Measurements from ENCODE around the gene SULT1B1.

Gene SULT1B1

DNA sequence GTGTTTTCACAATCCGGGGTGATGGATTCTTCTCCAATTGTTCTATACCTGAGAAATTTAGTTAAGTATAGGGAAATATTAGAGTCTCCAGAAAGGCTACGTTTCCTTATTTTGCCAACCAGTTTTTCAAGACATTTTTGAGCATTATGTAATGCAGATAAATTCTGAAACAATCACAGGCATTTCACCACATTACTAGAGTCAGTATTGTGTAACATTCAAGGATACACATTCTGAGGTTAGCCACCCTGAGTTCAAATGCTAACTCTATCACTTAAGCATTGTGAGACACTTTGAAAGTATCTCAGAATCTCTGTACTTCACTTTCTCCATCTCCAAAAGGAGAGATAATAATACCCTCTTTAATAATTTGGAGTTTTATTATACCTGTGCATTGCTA, 10.6 kb downstream of the SULT1B1 start:
- no peak for DNase-seq

DNA sequence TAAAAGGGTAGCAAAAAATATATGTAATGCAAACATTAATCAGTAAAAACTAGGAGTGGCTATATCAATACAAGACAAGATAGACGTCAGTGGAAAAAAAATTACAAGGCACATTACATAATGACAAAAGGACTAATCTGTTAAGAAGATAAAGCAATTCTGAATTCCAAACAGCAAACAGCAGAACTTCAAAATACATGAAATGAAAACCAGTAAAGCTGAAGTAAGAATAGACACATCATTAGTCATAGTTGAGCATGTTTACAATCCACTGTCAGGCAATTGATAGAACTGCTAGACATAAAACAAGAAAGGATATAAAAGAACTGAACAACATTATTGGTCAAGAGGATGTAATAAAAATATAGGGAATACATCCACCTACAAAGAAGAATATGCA, 12.2 kb downstream of the SULT1B1 start:
- no peak for DNase-seq

DNA sequence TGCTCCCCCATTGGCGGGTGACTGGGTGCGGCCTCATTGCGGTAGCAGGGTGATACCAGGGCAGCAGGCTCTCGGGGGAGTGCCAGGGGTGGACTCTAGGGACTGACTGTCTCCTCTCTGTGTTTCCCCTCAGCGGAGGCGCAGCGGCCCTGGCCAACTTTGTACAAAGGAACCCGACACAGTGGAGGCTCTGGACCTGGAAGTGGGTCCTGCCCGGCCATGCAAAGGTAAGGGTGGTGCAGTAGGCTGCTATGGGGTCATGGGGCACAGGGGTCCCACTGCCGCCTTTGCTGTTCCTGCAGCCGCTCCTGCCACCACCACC, 16.3 kb downstream of the SULT1B1 start:
- no peak for DNase-seq

DNA sequence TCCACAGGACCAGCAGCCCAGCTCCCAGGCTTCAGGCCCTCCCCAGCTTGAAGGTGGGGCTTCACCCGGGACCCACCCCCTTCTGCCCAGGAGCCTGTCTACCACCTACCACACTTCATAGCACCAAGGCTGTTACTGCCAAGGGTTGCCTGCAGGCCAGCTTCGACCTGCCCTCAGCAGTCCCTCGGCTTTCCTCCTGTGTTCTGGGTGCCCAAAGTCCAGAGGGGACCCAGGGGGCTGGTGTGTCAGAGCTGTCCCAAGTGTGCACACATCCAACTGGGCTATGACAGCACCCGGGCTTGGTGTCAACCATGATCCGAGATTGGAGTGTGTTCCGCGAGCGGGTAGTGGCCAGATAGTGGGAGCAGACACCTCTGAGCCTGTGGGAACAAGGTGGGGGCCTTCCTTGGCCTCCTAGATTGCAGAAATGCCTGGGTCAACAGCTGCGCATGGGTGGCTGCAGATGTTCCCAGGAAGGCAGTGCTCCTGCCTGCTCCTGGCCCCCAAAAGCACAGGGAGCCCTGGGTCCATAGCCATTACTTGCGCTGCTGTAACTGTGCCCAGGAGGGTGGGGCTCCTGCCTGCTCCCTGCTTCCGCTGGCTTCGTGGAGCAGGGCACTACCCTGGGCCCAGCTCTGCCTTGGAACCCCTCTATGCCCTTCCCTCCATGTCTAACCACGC, 16.8 kb downstream of the SULT1B1 start:
- no peak for DNase-seq

DNA sequence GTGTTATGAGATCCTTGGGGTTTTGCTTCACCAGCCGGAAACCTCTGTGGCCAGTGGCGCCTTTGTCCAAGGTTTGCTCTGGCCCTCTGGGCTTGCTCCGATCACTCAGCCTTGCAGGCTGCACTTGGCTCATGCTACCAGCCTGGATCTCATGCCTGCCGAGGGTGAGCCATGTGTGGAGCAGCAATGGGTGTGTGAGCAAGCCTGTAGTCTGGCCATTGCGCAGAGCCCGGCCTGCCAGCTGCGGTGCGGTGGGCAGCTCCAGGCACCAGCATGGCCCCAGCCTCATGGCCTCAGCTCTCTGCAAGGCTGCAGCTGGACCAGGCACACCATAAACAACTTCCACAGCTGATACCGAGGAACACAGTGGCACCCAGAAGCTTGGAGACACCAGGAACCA, 17.8 kb downstream of the SULT1B1 start:
- DNase-seq: no peak

DNA sequence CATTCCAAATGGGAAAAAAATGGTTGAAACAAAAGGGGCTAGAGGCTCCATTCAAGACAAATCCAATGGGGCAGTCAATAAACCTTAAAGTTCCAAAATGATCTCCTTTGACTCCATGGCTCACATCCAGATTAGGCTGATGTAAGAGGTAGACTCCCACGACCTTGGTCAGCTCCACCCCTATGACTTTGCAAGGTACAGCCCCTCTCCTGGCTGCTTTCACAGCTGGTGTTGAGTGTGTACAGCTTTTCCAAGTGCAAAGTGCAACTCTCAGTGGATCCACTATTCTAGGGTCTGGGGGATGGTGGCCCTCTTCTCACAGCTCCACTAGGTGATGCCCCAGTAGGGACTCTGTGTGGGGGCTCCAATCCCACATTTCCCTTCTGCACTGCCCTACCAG, 21.5 kb downstream of the SULT1B1 start:
- DNase-seq: no peak

DNA sequence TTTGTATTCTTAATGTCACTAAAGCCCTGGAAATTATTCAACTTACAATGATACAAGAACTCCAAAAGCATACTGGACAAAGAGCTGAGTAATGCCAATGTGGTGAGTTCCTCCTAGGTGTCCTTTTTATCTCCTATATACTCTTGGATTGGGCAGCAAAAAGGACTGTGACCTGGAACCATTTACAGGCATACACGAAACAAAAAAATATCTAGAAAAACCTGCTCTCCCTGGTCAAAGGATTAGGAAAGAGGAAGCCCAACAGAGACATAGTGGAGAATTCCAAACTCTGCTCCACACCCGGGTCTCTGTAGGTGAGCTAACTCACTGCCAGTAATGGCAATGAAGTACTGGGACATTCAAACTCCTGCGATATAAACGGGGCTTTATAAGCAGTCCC, 25.3 kb downstream of the SULT1B1 start:
- DNase-seq: no peak

DNA sequence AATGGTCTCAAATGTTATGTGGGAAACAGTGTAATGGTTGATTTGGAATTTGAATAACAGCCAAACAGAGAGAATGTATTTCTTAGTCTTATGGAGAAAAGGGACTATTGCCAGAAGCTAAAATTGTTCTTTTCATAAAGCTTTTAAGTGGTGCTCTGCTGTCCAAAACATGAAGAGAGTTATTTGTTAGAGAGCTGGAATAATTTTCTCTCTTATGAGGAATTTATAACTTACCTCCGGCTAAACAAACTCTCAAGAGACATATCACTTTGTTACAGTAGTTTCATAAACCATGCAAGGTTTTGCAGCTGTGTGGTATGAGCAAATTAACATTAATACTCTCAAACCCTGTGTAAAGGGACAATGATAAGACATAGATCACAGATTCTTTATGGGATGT, 28.6 kb downstream of the SULT1B1 start:
- DNase-seq: no peak

DNA sequence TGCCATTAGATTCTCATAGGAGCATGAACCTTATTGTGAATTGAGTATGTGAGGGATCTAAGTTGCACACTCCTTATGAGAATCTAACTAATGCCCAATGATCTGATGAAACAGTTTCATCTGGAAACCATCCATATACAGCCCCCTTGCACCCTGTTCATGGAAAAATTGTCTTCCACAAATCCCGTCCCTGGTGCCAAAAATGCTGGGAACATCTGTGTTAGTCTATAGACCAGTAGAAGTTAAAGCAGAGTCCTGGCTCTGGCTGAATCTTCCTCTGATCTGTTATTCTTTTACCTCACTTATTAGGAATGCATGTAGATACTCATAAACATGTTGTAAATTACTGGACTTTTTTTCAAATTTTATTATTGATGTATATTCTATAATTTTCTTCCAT, 29.2 kb downstream of the SULT1B1 start:
- DNase-seq: no peak

DNA sequence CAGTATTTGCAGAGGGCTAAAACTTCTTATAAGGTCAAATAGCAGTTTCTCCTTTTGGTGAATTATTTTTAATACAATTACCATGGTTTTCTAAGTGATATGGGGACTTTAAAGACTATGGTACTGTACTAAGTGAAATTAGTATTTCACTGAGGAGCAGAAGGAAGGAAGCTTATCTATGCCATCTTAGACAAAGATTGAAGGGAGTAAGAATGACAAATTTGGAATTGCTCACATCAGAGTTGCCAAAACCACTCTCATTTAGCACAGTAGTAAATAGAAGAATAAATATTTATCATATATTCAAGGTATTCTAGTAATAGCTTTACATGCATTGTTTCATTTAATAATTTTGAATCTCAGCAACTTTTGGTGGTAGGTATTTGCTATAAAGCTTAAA, 30.4 kb downstream of the SULT1B1 start:
- no peak for DNase-seq

DNA sequence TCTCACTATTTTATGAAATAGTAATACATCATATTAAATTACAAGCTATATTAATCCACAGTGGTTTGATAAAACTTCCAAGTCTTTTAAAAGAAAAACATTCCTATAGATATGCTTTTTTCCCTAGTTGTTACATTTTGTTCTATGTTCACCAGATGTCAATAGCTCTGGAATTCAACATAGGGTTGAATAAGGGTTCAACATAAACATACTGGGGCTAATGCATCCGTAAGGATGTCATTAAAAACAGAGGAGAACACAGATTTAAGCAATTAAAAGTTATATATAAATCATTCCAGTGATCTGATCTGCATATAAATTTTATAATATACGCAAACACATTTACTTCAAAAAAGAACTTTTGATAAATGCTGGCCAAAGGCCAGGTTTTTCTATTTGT, 32.5 kb downstream of the SULT1B1 start:
- no peak for DNase-seq

DNA sequence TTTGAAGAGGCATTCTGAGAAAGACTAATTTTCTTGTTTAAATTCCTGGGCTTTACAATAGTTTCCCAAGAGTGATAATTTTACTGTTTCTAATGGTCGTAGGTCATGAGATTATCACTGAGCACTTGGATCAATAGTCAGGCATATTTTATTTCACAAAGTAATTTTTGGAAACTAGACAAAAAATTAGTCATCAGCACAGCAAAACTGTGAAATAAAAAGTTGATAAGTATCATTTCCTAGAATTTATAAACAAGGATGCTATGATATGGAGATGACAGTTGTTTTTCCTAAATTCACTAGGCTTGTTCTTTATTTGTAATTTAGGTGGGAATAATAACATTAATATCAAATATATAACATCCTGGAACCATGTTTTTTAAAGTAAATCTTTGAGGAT, 33.0 kb downstream of the SULT1B1 start:
- no peak for DNase-seq

DNA sequence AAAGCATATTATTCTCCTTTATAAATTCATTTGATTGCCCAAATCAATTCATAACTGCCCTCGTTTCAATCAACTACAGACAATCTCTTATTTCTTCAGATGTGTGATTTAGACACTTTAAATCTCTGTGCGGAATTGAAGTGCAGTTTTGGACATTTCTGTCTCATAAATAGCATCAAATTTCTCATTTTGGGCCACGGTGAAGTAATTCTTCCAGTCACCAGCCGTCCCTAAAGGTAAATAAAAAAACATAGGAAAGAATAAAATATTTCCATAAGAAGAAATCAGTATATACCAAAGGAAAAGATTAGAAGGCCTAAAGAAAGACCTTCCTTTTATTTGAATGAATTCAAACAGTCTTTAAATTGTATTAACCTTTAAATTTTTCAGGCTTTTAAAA, 33.4 kb downstream of the SULT1B1 start:
- DNase-seq: no peak

DNA sequence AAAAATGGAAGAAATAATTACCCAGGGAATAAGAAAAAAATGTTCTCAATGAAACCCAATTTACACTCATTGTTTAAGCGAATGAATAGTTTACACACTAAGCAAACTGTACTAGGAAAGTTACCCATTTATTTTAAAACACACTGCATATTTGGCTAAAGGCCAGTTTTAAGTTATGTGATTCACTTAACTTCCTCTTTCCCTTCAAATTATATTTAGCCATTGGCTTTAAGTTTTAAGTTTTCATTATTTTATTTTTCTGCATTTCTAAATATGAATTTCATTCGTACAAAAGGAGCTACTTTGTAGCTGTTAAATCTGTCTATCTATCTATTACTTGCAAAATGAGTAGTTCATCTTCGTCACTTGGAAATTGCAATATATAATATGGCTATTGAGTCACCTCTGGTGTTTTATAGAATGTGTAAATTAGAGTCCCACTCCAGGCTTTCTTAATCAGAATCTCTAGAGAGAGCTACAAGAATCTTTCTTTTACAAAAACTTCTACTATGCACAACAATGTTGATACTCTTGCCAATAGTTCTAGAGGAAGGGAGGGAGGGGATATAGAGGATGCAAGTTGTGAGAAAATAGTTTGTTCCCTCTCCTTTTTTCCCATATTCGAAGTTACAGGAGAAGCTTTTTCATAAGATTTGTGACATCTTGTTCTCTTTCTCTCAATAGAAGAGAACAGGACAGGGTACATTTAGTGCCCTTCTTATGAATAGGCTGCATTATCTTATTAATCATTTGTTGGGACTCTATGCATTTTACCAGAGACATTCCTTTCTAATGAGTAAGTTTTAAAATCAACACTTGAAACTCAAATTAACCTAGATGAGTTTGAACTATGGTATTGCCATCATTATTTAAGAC, 41.8 kb downstream of the SULT1B1 start:
- no peak for DNase-seq

DNA sequence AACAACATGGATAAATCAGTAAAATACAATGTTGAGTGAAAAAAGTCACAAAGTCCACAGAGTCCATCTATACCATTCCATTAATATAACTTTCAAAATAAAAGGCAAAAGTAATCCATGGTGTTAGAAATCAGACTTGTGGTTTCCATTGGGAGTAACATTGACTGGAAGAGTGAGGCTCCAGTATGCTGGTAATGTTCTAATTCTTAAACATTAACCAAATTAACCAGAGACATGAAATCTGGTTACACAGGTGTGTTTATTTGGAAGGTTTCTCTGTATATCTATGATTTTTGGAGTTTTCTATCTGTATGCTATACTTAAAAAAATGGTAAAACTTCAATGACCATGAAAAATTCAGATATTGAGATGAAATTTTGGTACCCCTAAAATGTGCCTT, 42.6 kb downstream of the SULT1B1 start:
- no peak for DNase-seq

DNA sequence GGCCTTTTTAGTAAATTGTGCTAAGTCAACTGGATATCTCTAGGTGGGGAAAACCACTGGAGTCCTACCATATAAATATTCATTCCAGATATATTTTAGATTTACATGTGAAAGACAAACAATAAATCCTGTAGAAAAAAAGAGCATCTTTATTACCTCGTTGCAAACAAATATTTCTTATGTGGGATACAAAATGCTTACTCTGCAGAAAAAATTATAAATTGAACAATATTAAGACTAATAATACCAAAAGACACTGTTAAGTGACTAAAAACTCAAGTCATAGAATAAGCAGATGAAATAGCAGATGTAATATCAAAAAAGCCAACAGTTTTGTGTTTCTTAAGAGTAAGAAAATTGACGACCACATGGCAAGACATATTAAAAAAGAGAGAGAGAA, 43.8 kb downstream of the SULT1B1 start:
- DNase-seq: no peak

DNA sequence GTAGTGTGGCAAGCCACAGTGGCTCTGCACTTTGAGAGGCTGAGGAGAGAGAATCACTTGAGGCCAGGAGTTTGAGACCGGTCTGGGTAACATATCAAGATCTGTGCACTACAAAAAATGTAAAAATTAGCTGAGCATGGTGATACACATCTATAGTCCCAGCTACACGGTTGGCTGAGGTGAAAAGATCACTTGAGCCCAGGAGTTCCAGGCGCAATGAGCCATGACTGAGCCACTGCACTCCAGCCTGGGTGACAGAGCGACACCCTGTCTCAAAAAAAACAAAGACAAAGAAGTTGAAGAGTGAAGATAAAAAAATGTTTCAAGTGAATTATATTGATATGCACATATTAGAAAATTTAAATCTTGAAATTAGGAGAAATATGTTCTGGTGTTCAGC, 46.3 kb downstream of the SULT1B1 start:
- no peak for DNase-seq

DNA sequence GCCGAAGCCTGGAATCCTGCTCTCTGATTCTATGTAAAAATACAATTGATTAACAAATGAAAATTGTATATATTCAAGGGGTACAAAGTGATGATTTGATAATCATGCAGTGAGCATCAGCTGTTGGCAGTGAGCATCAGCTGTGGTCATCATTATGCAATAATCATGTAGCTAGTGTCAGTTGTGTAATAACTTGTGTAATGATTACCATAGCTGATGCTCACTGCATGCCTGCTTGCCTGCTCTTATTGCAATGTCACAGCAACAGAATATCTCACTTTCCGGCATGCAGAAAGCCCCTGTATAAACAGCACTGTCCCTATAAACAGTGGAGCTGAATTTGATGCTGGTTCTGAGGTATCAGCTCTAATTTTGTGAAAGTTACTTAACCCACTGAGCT, 46.8 kb downstream of the SULT1B1 start:
- no peak for DNase-seq

DNA sequence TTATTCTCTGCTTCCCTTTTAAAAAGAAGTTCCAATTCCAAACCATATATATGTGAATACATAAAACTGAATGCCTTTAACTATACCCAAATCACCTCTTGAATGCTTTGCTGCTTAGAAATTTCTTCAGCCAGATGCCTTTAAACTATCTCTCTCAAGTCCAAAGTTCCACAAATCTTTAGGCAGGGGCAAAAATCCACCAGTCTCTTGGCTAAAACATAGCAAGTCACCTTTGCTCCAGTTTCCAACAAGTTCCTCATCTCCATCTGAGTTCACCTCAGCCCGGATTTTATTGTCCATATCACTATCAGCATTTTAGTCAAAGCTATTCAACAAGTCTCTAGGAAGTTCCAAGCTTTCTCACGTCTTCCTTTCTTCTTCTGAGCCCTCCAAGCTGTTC, 49.8 kb downstream of the SULT1B1 start:
- DNase-seq: no peak

DNA sequence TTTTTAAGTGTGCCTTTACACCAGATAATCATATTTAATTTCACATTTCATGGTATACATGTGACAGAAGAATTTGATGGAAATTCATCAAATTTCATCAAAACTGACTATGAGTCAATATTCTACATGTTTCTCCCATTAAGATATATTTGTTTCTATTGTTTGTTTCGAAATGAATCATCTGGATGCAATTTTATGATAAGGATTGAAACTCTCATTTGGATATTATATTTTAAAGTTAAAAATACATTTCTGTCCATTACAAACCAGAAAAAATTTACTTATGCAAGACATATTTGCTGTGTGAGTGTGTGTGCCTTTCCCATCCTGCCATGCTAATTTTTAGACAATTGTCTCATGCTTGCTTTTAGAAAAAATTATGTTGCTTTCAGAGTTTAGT, 52.2 kb downstream of the SULT1B1 start:
- DNase-seq: no peak

DNA sequence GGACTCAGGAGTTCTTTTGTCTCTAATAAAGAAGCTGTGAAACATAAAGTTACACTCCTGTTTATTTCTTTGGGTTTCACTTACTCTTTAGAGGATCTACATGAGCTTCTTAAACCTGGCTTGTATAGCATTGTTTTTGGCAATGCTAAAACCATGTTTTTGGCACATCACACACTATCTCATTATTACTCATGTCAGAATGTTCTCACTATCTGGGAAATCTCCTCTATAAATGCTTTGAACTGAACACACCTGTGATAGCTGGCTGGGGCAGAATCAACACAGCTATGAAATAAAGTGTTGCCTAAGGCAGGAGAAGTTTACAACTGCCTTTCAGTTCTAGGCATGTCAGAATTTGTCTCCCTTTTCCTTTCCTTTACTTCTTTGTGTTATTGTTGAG, 52.6 kb downstream of the SULT1B1 start:
- no peak for DNase-seq

DNA sequence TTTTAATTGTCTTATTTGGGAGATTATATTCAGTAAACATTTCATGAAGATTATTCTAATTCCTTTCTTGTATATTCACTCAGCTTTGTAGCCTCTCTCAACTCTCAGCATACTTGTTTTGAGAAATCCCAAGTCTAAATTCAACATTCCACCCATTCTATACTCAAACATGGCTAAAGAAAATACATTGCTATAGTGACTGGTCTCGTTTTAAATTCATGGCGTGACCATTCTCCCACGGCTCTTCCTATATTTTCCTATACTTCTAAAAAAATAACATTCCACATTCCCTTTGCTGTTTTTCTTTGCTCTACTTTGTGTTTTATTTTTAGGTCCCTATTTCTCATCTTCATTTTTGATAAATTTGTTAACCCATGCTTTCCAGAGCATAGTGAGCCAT, 58.2 kb downstream of the SULT1B1 start:
- no peak for DNase-seq

DNA sequence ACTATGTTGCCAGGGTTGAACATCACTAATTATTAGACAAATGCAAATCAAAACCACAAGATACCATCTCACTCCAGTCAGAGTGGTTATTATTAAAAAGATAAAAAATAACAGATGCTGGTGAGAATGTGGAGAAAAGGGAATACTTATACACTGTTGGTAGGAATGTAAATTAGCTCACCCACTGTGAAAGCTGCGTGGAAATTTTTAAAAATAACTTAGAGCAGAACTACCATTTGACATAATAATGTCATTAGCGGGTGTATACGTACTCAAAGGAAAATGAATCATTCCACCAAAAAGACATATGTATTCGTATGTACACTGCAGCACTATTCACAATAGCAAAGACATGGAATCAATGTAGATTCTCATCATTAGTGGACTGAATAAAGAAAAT, 58.7 kb downstream of the SULT1B1 start:
- no peak for DNase-seq

DNA sequence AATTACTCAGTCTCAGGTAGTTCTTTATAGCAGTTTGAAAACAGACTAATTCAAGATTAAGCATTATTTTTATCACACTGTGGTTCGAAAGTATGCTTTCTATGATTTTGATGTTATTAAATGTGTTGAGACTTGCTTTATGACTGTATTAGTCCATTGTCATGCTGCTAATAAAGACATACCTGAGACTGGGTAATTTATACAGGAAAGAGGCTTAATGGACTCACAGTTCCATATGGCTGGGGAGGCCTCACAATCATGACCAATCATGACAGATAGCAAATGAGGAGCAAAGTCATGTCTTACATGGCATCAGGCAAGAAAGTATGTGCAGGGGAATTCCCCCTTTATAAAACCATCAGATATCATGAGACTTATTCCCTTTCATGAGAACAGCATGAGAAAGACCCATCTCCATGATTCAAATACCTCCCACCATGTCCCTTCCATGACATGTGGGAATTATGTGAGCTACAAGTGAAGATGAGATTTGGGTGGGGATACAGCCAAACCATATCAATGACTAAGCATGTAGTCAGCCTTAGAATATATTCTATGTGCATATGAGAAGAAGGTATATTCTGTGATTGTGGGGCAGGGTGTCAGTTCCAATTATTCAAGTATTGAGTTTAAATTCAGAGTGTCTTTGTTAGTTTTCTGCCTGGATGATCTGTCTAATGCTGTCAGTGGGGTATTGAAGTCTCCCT, 62.7 kb downstream of the SULT1B1 start:
- DNase-seq: no peak
